ENCODE data around the gene COL13A1. TPM values are rescaled to one million over a fixed set of nuclear protein-coding genes. Genes with fewer than 3 reads are reported as not detected.

Gene COL13A1
- total and polyA plus RNA-seq, 7 donors, result 0.69 to 5.7 (median 2.9) TPM

DNA sequence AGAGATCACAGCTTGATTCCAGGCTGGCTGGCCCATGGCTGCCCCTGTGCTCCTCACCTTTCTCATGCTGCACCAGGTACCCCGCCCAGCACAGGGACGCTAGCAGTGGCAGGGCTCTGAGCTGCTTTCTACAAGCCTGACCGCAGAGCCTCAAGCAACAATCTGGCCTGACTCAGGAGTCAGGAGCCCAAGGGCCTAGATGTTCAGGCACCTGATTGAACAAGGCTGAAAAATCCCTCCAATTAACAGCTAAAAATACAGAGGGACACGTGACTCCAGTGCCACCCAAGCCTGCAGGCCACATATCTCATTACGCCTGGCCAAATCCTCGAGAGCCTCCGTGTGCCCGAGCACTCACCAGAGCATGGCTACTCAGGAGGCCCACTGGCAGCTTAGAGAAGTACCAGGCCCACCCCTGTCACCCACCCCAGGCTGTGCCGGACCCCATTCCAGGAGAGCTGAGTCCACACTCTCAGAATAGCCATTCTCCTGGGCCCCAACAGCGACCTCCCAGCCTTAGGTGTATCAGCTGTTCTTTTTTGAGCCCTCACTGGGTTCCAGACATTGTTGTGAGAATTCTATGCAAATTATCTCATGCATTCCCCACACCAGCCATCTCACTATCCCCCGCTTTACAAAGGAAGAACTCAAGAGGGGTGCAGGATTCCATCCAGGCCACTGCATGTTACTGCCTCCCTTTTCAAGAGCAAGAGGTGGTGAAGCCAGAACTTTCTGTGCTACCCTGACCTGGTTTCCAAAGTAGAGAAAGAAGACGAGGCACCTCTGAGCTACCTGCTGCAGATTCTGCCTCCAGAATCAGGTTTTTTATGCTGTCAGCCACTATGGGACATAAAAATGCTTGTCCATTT, 98.3 kb downstream of the COL13A1 start:
- Histone ChIP-seq H3K27ac (no peak overlapping the region), H3K9me3 (no peaks in the 10 kb centered on the region), H3K27me3 (no peaks in the 10 kb centered on the region), H3K4me3 (no peak overlapping the region), H3K36me3 (no peaks in the 10 kb centered on the region), H3K4me1 (peaks cover 0 to 7% (median 0%) of the 10 kb centered on the region in 4 donors)
- TF ChIP-seq POLR2AphosphoS5 (IDR thresholded peaks at IDR 0.05), result no peak
- no peak for TF ChIP-seq EP300 (IDR thresholded peaks at IDR 0.05)
- TF ChIP-seq, protein P1, sequence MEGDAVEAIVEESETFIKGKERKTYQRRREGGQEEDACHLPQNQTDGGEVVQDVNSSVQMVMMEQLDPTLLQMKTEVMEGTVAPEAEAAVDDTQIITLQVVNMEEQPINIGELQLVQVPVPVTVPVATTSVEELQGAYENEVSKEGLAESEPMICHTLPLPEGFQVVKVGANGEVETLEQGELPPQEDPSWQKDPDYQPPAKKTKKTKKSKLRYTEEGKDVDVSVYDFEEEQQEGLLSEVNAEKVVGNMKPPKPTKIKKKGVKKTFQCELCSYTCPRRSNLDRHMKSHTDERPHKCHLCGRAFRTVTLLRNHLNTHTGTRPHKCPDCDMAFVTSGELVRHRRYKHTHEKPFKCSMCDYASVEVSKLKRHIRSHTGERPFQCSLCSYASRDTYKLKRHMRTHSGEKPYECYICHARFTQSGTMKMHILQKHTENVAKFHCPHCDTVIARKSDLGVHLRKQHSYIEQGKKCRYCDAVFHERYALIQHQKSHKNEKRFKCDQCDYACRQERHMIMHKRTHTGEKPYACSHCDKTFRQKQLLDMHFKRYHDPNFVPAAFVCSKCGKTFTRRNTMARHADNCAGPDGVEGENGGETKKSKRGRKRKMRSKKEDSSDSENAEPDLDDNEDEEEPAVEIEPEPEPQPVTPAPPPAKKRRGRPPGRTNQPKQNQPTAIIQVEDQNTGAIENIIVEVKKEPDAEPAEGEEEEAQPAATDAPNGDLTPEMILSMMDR (IDR thresholded peaks at IDR 0.05), result no peak
- no peak for TF ChIP-seq POLR2A (IDR thresholded peaks at IDR 0.05)
- DNase-seq, result no peak
- intact Hi-C loops (cut with DNase I), result no loop called here
- WGBS, 2 donors, result 88 to 91% methylated on average over 12 of the region's 12 CpGs

GRCh38 chr10:69901022-69901421, 99.3 kb downstream of the COL13A1 start:
- Histone ChIP-seq H3K4me3 (no peak overlapping the region), H3K4me1 (peaks cover 0 to 7% (median 0%) of the 10 kb centered on the region in 4 donors), H3K9me3 (no peaks in the 10 kb centered on the region), H3K27me3 (no peaks in the 10 kb centered on the region), H3K27ac (no peak overlapping the region), H3K36me3 (no peaks in the 10 kb centered on the region)
- intact Hi-C loops (cut with DNase I), result no loop called here
- no peak for TF ChIP-seq POLR2A (IDR thresholded peaks at IDR 0.05)
- 48 to 76% methylated on average over 2 of the region's 2 CpGs for WGBS, 2 donors
- DNase-seq, result no peak

DNA sequence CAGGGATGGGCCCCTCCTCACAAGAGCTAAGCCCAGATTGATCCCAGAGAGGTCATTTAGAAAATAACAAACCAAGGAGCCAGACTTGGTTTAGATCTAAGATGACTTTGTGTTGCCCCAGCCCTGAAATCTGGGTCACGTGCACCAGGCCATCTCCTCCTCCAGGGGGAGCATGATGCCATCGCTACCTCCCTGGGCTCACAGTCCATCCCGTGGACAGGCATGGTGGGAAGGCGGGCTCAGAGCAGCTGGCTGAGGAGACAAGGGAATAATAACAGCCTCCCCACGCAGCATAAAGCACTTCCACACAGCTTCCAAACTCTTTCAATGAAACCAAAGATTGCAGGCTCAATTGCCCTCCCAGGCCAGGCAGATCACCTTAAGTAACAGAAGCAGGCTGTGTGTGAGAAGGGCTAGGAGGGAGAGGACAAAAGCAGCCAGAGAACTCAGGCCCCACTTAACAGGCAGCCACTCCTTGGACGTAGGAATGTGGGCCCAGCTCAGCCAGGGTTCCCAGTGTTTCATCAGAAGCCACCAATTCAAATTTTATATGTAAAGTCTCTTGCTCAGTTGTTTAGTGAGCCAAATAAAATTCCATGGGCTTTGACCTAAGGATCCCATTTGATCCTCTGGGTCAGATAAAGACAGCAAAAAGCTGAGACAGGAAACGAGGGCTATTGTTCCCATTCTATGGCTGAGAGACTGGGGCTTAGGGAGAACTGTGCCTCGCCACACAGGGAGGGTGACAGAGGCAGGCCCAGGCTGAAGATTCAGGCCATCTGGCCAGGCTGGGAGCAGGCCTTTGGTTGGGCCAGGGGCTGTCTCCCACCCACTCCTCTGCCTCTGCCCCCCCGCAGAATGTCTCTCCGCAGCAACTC, 100.2 kb downstream of the COL13A1 start:
- Histone ChIP-seq H3K4me1 (peaks cover 0 to 7% (median 0%) of the 10 kb centered on the region in 4 donors), H3K9me3 (no peaks in the 10 kb centered on the region), H3K4me3 (no peak overlapping the region), H3K27me3 (no peaks in the 10 kb centered on the region), H3K27ac (no peak overlapping the region), H3K36me3 (no peaks in the 10 kb centered on the region)
- no peak for DNase-seq
- 46 to 65% methylated on average over 10 of the region's 10 CpGs for WGBS, 2 donors
- intact Hi-C loops (cut with DNase I), result no loop called here
- TF ChIP-seq EP300 (IDR thresholded peaks at IDR 0.05) (no peak), POLR2A (IDR thresholded peaks at IDR 0.05) (no peak), POLR2AphosphoS5 (IDR thresholded peaks at IDR 0.05) (no peak)
- TF ChIP-seq, protein P1 (IDR thresholded peaks at IDR 0.05), result peak; percentile 18 to 58 (median 56)

- Histone ChIP-seq H3K4me1 (peaks cover 0 to 7% (median 0%) of the 10 kb centered on the region in 4 donors), H3K4me3 (no peak overlapping the region), H3K9me3 (no peaks in the 10 kb centered on the region), H3K27ac (no peak overlapping the region), H3K36me3 (no peaks in the 10 kb centered on the region), H3K27me3 (no peaks in the 10 kb centered on the region)
- WGBS, 2 donors, result 45 to 71% methylated on average over 7 of the region's 7 CpGs
- DNase-seq, result no peak
- TF ChIP-seq EP300 (IDR thresholded peaks at IDR 0.05) (no peak), POLR2A (IDR thresholded peaks at IDR 0.05) (no peak), POLR2AphosphoS5 (IDR thresholded peaks at IDR 0.05) (no peak)
- TF ChIP-seq, protein P1 (IDR thresholded peaks at IDR 0.05), result no peak
- intact Hi-C loops (cut with DNase I), result no loop called here
Observed at GRCh38 chr10:69902835-69903535, 101.3 kb downstream of the COL13A1 start.
